GM21619 (cell line): ENCODE data around the gene SEH1L.
A peak's percentile ranks its signal among the peaks of the same experiment; 100 is the strongest.
"Not testable (repeated sequence)": the region's sequence is repeated elsewhere in the genome, so short reads cannot be mapped to it uniquely, and the experiment has no call there.

Experiments used
- ATAC-seq: cut with Tn5 transposase; IDR thresholded peaks from one replicate; pipeline ENCODE4 v1.9.1; 2021; ENCODE audit not compliant: unreplicated experiment

Gene SEH1L, protein sequence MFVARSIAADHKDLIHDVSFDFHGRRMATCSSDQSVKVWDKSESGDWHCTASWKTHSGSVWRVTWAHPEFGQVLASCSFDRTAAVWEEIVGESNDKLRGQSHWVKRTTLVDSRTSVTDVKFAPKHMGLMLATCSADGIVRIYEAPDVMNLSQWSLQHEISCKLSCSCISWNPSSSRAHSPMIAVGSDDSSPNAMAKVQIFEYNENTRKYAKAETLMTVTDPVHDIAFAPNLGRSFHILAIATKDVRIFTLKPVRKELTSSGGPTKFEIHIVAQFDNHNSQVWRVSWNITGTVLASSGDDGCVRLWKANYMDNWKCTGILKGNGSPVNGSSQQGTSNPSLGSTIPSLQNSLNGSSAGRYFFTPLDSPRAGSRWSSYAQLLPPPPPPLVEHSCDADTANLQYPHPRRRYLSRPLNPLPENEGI

DNA sequence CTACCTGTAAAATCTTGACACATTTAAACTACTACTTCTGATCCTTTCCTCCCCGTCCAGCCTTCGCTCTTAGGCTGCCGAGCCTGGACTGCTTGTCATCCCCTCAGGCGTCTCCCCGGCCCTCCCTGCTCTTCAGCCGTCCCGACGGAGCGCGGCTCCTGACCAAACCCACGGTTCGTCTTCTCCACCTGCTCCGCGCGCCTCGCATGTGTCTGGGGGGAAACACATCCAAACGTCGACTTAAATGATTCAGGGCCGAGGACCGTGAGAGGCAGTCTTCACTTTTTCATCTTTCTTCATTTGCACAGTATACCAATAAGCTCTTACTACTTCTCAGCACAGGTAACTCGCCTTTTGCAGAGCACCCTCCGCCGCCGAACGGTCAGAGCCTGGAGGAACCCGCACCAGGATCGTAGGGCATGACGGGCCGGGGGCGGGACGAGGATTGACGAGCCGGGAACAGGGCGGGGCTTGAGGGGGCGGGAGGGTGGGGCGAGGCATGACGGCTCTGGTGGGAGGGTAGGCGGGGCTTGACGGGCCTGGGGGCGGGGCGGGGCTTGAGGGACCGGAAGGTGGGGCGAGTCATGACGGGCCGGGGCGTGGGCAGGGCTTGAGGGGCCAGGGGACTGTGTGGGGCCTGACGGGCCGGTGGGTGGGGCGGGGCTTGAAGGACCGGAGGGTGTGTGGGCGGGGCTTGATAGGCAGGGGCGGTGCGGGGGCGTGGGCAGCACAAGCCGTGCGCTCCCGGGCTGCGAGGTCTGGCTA, at the start of gene SEH1L:
SEH1L (plus strand) TSS at position 727 of the 765 bp plus-strand sequence. CDS start 111 bp downstream, outside the sequence.
- ATAC-seq = peak; percentile 72

DNA sequence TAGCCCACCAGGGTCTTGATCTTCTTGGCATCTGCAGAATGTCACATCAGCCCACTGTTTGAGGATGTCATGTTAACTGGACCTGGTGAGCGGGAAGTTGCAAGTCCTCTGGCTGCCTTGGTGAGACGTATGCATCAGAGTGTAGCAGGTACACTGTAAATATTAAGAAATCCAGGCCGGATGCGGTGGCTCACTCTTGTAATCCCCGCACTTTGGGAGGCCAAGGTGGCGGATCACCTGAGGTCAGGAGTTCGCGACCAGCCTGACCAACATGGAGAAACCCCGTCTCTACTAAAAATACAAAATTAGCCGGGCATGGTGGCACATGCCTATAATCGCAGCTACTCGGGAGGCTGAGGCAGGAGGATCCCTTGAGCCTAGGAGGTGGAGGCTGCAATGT, 46.6 kb upstream of the SEH1L start:
- ATAC-seq = not testable (repeated sequence)

DNA sequence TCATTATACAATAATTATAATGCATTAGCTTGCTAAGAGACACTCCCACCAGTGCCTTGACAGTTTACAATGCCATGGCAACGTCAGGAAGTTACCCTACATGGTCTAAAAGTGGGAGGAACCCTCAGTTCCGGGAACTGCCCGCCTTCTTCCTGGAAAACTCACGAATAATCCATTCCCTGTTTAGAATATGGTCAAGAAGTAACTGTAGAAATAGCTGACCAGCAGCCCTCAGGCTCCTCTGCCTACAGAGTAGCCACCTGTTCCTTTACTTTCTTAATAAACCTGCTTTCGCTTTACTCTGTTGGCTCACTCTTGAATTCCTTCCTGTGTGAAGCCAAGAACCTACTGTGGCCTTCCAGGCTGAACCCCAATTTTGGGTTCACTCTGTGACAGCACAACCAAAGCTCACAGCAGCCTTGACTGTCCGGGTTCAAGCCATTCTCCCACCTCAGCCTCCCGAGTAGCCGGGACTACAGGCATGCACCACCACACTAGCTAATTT, 43.7 kb upstream of the SEH1L start:
- ATAC-seq = no peak

DNA sequence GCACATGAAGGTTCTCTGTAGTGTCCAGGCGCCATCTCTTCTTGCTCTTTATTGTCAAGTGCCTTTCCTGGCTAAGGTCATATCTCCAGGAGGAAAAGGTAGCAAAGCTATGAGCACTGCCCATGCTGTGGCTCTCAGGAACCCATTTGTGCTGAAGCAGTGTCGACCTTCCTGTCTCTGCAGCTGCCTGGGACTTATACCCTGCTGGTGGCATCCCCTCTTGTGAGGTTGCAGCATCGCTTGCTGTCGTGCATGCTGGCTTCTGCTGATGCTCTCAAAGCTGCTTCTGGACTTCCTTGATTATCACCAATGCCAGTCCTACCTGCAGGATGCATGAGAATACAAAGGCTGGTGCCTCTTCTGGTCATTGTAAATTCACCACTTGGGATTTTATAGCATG, 41.7 kb upstream of the SEH1L start:
- ATAC-seq = no peak

DNA sequence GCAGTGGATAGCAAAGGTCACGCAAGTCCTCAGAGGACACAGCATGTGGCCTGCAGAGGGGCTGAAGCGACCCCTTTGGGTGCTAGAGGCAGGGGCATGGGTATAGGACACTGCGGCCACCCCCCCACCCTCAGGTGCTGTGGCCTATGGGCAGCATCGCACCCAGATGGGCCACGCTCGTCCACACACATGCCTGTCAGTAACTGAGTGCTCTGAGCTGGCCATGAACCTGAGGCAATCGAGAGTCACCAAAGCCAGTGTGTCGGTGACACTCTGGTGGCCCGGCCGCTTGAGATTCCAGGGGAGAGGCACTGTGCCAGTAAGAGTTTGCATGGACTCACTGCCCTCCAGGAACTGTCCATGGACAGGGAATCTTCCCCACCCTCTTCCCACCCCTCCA, 41.0 kb upstream of the SEH1L start:
- no peak for ATAC-seq

DNA sequence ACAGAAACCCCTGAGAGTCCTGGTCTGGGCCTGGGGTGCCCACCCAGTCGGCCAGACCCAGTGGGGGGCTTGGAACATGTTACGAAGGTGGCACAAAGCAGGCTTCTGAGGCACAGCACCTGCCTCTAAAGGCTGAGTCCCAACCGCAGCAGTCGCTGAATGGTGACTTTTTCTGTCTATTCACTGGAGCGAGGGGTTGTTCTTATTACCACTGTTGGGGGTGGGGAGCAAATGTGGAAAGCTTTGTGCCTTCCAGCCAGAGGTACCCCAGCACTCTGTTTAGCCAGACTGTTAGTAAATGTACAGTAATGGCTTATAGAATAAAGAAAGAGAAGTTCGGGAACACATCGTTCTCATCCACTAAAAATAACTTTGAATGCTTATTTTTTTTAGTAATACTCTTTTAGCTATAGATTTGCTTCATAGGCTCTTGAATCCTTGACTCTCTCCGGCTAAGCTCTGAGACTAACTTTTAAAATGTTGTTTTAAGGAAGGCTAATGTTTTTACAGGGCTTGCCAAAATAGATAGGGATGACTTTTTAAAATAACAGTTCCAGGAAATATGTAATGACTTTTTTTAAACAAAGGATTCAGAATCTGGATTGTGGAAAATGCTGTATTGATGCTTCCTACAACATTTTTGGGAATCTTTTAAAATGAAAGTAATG, 40.4 kb upstream of the SEH1L start:
- no peak for ATAC-seq

DNA sequence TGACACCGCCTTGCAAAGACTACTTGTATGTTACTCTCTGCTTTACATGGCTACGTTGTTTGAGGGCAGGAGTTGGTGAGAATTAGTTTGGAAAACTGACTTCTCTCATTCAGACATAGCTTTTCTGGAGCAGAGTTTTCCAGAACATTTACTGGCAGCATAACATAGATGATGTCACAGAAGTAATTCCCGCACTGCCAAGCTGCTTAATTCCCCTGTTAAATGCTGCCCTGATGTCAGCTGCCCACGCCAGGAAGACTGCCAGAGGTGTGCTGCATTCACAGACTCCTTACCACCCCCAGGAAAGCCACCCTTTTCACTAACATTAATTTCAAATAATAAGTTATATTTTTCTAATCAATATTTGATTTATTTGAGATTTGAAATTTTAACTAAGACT, 39.1 kb upstream of the SEH1L start:
- ATAC-seq = no peak

DNA sequence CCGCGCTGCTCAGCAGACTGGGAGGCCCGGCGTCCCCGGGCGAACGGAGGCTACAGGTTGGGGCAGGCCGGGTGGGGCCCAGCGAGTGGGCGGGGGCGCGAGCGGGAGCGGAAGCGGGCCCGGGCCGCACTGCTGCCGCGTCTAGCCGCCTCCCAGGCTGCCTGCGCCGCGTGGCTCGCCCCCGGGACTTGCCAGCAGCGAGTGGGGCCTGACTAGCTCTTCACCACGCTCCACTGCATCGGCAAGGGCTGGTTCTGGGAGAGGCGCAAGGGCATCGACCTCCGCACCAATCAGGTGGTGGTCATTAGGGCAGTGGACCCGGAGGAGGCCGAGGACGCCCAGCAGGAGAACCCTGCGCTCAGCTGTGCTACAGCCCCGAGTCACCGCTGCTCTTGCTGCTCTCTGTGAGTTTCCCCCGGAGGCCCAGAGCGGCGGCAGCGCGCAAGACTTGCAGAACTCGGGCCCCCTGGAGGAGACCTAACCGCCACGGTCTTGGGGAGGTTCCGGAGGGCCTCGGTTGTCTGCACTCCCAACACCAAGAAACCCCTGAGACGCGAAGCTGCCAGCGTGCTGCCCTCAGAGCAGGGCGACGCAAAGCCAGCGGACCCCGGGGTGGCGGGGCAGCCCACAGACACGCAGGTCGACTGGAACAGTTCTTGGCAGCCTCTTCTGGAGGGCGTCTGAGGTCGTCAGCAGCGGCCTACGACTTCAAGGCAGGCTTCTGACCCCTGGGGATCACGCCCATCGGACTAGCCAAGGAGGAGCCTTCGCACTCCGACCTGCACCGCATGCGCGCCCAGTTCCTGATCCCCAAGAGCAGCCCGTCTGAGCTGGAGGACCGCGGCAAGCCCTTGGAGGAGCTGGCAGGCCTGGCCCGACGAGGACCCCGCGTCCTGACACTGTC, 36.5 kb upstream of the SEH1L start:
- ATAC-seq = no peak

DNA sequence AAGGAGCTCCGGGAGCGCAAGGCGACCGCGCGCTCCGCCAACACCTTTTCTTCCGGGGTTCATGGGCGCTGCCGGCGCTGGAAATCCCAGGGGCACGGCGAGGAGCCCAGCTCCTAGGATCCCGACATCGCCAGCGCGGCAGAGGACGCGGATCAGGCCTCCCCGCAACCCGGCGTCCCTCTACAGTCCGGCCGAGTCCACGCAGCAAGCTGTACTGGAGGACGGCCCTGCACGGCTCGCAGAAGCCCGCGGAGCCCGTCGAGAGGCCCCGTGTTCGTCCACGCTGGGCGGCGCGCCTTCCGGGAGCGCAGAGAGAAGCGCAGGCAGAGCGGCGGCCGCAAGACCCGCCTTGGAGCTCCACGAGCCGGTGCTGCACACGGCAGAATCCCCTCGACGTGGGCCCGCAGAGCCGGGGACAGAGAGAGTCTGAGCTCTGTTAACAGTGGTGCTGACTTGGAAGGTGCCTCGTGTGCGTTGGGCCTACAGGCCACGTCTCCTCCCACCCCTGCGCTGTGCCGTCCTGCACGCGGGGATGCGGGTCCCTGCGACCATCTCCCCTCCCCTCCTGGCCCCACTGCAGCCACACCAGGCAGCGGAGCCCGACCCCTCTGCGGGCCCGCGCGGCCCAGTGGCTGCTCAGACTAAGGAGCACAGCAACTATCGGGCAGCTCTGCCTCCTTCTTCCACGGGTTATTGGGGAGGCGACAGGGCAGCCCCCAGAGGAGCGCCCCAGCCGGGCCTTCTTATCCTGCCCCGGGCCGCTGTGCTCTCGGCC, 35.7 kb upstream of the SEH1L start:
- no peak for ATAC-seq

DNA sequence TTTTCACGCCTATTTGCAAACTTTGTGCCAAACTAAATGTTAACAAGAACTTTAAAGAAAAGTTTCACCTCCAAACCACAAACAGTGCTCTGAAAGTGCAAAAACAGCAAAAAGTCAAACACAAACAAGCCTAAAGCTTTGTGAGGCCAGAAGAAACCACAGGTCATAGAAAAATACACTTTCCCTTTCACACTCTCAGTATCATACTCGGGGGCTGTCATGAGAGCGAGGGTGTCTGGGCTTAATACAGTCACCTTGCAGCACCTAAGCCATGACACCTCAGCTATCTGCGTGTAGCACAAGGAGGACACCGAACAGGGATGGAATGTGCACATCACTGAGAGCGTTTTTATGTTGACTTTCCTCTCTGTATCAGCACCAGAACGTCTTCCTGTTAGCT, 26.6 kb upstream of the SEH1L start:
- ATAC-seq = peak; percentile 65

DNA sequence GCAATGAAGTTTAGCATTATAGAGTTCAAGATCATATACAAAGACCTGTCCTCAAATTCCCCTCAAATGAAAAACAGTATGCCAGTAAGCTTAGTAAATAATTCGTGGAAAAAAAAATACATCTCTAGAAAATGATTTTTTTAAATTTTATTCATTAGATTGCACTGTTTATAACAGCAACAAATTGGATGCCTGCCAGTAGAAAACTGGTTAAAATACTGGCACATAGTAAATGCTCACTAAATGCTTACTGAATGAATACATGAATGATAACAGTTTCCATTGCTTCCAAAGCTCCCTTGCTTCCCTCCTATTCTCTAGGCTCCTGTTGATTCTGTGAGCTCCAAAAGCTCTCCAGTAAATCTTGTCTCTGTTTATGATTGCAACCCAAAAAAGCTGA, 25.5 kb upstream of the SEH1L start:
- no peak for ATAC-seq

DNA sequence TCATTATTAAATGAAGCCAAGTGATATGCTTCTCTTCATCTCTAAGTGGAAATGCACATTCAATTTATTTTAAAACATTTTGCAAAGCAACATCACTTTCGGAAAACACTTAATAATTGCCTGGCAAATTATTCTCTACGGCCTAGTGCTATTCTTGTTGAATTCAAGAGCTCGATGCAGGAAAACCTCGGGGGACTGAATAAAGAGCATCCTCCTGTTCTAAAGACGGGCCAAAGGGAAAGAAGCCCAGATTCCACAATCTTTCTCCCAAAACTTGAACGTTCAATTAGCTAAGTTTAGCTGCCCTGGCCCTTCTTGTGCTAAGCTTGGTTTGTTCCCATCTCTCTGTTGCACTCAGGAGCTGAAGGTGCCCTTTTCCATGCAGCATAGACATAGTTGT, 23.2 kb upstream of the SEH1L start:
- no peak for ATAC-seq

DNA sequence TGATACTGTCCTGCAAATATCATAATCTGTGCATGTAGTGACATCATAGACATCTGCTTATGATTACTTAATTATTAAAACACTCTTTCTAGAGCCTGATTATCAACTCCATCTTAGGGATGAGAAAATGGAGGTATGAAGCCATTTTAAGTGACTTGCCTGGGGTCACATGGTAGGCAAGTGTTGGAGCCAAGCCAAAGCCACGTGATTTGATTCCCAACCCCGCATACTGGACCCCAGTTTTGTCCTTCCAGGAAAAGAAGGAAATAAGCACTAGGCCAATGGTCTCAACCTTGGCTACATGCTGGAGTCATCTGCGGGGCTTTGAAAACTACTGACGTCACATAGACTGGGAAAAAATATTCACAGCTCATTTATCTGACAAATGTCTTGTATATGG, 19.6 kb upstream of the SEH1L start:
- no peak for ATAC-seq

DNA sequence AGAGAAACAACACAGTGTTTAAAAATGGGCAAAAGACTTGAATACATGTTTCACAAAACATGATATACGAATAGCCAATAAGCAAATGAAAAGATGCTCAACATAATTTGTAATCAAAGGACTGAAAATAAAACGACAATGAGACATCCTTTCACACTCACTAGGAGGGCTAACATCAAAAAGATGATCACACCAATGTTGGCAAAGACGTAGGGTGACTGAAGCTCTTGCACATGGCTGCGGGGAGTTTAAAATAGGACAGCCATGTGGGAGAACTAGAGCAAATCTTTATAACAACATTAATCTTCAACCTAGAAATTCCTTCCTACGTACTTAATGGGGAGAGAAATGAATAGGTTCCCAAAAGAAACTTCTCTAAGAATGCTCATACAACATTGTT, 19.2 kb upstream of the SEH1L start:
- ATAC-seq = no peak

DNA sequence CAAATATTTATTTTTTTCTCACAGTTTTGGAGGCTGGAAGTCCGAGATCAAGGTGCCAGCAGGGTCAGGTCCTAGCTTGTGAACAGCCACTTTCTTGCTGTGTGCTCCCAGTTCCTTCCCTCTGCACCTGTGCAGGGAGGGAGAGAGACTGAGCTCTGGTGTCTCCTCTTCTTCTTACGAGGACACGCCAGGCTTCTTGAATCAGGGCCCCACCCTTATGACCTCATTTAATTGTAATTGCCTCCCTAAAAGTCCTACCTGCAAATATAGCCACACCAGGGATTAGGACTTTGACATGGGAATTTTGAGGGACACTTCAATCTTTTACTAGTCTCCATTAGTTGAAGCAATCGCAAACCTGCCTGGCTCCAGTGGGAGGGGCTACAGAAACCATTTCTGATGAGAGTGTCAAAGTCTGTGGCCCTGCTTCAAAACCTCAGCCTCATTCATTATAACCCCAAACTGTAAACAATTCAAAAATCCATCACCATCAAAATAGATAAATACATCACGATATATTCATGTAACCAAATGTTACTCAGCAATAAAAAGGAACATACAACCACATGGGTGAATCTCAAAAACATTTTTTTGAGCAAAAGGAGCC, 18.2 kb upstream of the SEH1L start:
- no peak for ATAC-seq

DNA sequence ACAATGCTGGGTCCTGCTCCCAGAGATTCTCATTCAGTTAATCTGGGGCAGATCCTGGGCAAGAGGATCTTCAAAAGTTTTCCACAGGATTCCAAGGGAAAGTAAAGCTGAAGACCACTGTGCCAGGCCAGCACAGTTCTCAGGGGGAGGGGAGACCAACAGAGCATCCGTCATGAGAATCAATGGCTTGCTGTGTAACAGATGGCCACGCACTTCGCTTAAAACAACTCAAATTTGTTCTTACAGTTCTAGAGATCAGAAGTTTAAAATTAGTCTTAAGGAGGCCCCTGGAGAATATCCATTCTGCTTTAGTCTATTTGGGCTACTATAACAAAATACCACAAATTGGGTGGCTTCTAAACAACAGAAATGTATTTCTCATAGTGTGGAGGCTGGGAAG, 17.4 kb upstream of the SEH1L start:
- ATAC-seq = no peak

DNA sequence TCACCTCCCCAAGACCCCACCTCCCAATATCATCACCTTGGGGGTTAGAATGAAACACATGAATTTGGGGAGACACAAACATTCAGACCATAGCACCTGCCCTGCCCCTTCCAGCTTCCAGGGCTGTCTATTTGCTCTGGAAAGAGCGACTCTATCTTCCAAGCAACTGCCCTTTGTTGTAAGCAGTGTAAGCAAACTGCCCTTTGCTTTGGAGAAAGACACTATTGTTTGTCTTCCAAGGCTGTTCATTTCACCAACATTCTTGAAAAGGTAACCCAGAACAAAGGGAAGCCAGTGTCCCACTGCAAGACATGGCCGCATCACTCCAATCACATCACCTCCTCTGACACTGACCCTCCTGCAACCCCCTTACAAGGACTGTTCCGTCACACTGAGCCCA, 16.9 kb upstream of the SEH1L start:
- no peak for ATAC-seq

DNA sequence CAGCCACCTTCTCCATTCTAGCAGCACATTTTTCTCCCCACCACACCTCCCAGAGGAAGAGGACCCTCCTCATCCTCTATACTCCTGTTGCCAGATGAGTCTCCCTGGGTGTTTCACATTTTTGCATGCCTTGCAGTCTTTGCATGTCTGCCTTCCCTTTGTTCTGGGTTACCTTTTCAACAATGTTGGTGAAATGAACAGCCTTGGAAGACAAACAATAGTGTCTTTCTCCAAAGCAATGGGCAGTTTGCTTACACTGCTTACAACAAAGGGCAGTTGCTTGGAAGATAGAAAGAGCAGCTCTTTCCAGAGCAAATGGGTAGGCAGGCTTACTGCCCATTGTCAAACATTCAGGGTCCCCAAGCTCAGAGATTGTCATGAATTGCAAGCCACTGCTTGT, 14.5 kb upstream of the SEH1L start:
- no peak for ATAC-seq

DNA sequence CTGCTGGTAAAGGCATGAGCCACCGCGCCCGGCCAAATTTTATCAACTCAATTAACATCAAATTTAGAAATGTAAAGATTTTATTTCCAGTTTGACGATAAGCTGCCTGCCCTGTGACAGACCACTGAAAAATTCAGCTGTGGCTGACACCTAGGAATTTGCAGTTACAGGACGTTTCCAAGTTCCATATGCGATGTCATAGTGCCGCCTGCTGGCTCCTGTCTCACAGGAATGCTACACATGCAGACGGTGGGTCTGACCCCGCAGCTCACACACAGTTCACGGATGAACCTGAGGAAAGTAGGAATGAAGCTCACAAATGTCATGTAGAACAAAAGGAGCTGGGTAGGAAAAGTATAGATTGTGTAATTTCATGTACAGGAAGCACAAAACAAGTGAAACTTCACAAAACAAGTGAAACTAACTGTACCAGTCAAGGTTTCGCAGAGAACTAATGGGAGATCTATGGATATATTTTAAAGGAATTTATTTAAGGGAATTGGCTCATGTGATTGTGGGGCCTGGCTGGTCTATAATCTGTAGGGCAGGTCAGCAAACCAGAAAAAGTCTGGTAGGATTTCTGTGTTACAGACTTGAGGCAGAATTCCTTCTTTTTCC, 13.2 kb upstream of the SEH1L start:
- no peak for ATAC-seq
